Measurements from ENCODE around the gene PLD6.
"Not testable (repeated sequence)": the region's sequence is repeated elsewhere in the genome, so short reads cannot be mapped to it uniquely, and the experiment has no call there.

The PLD6 gene

GRCh38 chr17:17206124-17206912, at the start of gene PLD6:
TSS of gene PLD6 (minus strand) at chr17:17206333. CDS start at chr17:17206286, 47 bp downstream.
- peak; percentile 92 for DNase-seq

- not testable (repeated sequence) for DNase-seq
Observed at GRCh38 chr17:17255689-17256088, 49.6 kb upstream of the PLD6 start.

- DNase-seq, result no peak
Observed at GRCh38 chr17:17254036-17254435, 47.9 kb upstream of the PLD6 start.

GRCh38 chr17:17253406-17253805, 47.3 kb upstream of the PLD6 start:
- no peak for DNase-seq

- no peak for DNase-seq
Observed at GRCh38 chr17:17252149-17252661, 46.1 kb upstream of the PLD6 start.

GRCh38 chr17:17246879-17247278, 40.7 kb upstream of the PLD6 start:
- no peak for DNase-seq

GRCh38 chr17:17243163-17243562, 37.0 kb upstream of the PLD6 start:
- no peak for DNase-seq

GRCh38 chr17:17242246-17242645, 36.1 kb upstream of the PLD6 start:
- no peak for DNase-seq

- DNase-seq, result no peak
Observed at GRCh38 chr17:17241656-17242055, 35.5 kb upstream of the PLD6 start.

GRCh38 chr17:17239832-17240231, 33.7 kb upstream of the PLD6 start:
- no peak for DNase-seq

GRCh38 chr17:17237026-17237799, 31.1 kb upstream of the PLD6 start, which contains the start of gene FLCN:
TSS of gene FLCN (minus strand) at chr17:17237168. CDS start at chr17:17228137, 9,031 bp downstream.
- DNase-seq, result peak; percentile 90

GRCh38 chr17:17236295-17237025, 30.3 kb upstream of the PLD6 start:
- no peak for DNase-seq

- no peak for DNase-seq
Observed at GRCh38 chr17:17235212-17236174, 29.4 kb upstream of the PLD6 start.

- DNase-seq, result no peak
Observed at GRCh38 chr17:17232303-17232621, 26.1 kb upstream of the PLD6 start.

- no peak for DNase-seq
Observed at GRCh38 chr17:17231621-17232302, 25.6 kb upstream of the PLD6 start.

- no peak for DNase-seq
Observed at GRCh38 chr17:17229416-17230384, 23.6 kb upstream of the PLD6 start.

GRCh38 chr17:17228521-17229279, 22.6 kb upstream of the PLD6 start:
- DNase-seq, result no peak

GRCh38 chr17:17227608-17228520, 21.7 kb upstream of the PLD6 start:
- no peak for DNase-seq

Data from stimulated activated naive CD4-positive, alpha-beta T cell treated with Interleukin-2 at 50 U/mL for 16 hours (primary cell).